COR-L47 (cell line): ENCODE results near the gene GAS2L1.

Source experiments
- DNase-seq: peaks from one replicate; lab custom pipeline; 2025; lab: John Stamatoyannopoulos, UW

GAS2L1 gene

DNA sequence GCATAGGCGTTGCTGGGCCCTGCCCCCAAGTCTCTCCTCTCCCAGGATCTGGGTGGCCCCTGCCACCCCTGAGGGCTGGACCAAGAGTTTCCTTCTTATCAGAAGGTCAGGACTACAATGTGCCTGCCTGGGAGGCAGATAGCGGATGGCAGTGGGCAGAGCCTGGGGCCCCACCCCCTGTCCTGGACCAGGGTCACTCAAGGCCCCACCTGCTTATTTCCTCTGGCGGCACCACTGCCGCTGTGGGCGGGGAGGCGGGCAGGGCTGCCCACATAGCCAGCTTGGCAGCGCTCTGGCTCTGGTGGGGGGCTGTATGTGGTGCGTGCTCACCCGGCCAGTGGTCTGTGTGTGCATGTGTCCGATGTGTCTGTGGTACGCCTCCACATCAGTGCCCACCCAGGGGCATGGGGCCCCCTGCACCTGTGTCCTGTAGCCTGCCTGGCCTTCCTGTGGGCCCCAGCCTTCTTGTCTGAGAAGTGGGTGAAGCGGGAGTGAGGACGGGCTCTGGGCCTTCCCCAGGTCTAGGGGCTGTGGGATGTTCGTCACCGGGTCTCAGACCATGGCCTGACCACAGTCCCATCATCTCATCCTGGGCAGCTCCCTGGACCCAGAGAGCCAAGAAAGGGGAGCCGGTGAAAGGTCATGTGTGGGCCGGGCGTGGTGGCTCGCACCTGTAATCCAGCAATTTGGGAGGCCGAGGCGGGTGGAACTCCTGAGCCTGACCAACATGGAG is 3.0 kb downstream of the GAS2L1 start:
- no peak for DNase-seq

GRCh38 chr22:29310065-29310862 is 3.8 kb downstream of the GAS2L1 start:
- no peak for DNase-seq

GRCh38 chr22:29310863-29311339 is 4.5 kb downstream of the GAS2L1 start:
- peak; percentile 88 for DNase-seq

- no peak for DNase-seq
Measured at GRCh38 chr22:29311464-29312217, 5.2 kb downstream of the GAS2L1 start.

DNA sequence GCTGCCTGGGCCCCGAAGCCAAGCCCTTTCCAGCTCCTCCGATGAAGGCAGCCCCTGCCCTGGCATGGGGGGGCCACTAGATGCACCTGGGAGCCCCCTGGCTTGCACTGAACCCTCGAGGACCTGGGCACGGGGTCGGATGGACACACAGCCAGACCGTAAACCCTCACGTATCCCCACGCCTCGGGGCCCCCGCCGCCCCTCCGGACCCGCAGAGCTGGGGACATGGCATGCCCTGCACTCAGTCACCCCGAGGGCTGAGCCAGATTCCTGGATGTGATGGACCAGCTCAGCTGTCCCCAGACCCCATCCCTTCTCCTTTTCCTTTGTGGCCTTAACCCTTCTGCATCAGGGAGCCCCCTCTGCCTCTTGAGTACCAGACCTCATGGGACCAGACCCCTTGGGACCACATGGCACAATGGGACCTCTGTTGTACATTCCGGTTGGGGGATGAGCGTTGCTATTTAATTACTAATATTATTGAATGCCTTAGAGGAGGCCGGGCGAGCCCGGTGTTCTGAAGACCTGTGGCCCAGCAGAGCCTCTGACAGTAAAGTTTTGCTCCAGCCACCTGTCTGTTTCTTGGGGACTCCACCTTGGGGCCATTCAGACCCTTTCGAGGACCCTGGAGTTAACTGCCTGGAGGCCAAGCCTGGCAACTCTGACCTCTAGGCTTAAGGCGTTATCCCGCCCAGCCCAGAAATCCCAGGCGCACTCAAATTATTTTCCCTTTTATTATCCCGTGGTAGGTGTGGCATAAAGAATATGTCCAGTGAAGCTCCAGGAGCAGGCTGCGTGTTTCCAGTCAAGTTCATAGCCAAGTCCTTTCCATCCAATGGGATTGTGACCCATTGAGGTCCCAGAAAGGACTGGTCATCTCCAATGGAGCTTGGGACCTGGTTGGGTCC is 6.0 kb downstream of the GAS2L1 start:
- no peak for DNase-seq

DNA sequence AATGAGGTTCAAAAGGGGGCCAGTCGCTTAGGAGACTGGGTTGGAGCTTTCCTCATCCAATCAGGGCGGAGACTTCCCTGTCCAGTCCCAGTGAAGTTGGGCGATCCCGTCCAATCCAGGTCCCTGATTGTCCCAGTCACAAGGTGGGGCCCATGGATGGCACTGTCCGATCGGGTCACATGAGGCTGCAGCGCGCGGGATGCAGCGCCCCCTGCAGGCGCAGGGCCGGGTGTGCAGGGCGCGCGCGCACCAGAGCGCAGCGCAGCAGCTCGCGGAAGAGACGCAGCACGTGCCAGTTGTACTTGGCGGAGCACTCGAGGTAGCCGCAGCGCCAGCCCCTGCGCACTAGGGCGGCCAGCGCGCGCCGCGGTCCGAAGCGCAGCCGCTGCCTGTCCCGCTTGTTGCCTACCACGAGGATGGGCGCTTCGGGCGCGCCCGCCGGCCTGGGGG is 6.7 kb downstream of the GAS2L1 start:
- no peak for DNase-seq

DNA sequence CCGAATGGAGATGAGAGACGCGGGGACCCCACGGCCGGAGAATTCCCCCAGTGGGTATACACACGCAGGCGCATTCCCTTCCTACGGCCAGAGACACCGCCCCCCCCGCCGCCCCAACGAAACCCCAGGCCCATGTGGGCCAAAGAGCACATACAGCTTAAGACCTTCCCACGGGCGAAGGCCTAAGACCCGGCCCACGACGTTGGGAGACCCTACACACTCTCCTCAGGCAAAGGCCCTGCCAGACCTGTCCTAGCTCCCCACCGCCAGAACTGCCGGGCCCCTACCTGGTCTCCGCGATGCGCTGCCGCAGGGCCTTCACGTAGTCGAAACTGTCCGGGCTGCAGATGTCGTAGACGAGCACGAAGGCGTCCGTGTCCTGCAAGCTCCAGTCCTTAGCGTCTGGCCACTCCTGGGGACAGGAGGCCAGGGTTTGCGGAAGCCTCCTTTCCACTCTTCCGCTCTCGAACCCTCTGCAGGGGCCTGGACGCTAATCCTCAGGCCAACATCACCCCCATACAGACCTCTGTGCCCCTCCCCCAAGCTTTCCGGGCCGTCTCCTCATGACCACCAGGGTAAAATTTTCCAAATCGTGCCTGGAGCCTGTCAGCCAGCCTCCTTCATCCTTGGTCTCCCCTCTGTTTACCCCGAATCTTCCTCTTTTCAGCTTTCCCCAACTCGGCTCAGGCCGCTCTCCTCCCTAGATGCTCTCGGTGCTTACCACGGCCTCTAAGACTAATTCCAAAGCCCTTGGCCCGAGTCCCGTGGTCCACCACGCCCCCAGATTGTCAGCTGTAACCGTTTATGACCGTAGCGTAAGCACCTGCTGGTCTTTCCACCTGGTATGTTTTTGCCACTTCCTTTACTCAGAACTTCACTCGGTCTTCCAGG is 7.4 kb downstream of the GAS2L1 start:
- DNase-seq: no peak

GRCh38 chr22:29314537-29315285 is 8.3 kb downstream of the GAS2L1 start:
- DNase-seq: no peak

- DNase-seq: no peak
Measured at GRCh38 chr22:29315286-29316140, 9.1 kb downstream of the GAS2L1 start, which contains the start of gene RASL10A. Gene RASL10A (minus strand): TSS chr22:29315697. CDS start chr22:29315246, 451 bp downstream.

GRCh38 chr22:29316141-29316828 is 9.8 kb downstream of the GAS2L1 start:
- DNase-seq: no peak

DNA sequence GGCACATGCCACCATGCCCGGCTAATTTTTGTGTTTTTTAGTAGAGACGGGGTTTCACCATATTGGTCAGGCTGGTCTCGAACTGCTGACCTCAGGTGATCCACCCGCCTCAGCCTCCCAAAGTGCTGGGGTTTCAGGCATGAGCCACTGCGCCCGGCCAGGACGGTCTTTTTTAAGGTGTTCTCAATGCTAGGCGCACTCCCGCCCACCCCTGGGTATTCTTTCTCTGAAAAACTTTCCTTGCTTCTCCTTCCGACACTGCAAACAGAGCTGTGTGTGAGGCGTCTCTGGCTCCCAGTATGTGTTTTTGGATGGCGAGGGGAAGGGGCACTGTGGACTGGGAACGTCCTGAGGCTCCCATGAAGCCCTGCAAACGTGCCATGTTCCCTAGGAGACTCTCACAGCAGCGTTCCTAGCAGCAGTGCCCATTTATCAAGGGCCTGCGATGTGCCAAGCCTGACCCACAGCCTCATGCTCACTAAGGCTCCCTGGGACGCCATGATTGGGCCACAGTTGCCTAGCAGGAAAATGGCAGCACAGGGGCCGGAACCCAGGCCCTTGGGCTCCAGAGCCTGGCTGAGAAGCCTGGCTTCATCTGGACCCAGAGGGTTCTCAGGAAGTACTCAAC is 11.5 kb downstream of the GAS2L1 start:
- no peak for DNase-seq

DNA sequence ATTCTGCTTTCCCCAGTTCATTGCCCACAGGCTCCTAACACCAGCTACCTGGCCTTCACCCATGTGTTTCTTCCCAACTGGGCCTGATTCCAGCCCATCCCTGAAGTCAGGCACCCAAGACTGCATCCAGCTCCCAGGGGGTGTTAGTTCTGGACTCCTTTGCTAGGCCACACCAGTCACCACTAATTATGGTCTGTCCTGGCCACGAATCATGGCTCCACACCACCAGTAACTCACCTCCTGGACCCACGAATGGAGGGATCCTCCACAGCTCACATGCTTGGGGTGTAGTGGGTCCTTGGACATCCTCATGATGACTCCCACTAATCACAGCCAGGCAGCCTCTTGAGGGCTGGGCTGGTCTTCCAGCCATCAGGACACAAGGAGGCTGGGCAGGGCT is 12.6 kb downstream of the GAS2L1 start:
- DNase-seq: no peak

- DNase-seq: no peak
Measured at GRCh38 chr22:29320546-29320945, 14.1 kb downstream of the GAS2L1 start.

- no peak for DNase-seq
Measured at GRCh38 chr22:29323641-29324040, 17.2 kb downstream of the GAS2L1 start.

DNA sequence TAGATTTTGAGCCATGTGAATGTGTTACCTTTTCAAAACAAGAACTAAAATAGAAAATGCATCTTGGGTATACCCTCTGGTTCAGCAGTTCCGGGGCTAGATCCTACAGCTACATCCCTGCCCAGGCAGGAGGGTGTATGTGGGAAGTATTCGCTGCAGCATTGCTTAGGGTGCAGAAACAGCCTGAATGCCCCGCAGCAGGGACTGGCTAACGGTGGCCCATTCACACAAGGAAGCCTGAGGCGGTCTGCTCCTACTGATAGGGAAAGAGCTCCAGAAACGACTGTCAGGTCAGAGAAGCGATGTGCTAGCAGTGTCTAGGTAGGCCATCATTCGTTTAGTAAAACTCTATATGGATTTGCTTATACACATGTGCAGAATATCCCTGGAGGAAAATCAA is 18.9 kb downstream of the GAS2L1 start:
- DNase-seq: no peak

GRCh38 chr22:29325785-29326315 is 19.4 kb downstream of the GAS2L1 start:
- no peak for DNase-seq

- no peak for DNase-seq
Measured at GRCh38 chr22:29326481-29326880, 20.0 kb downstream of the GAS2L1 start.
